Stimulated activated CD8-positive, alpha-beta memory T cell treated with anti-CD3 and anti-CD28 coated beads, Interleukin-15, amount 100 ng/mL, for 24 hours (primary cell): ENCODE data around the gene GRIK5.
A peak's percentile ranks its signal among the peaks of the same experiment; 100 is the strongest.

Experiments used
- DNase-seq: peaks from one replicate; pipeline ENCODE4 v3.0.0-alpha.2; 2020; ENCODE audit warnings: low read depth

Gene GRIK5

GRCh38 chr19:42076380-42076944, 6.5 kb upstream of the GRIK5 start:
- DNase-seq = peak; percentile 10

- DNase-seq = peak; percentile 84
These were observed 5.8 kb upstream of the GRIK5 start, which contains the start of gene ZNF574 for GRCh38 chr19:42075616-42076379. TSS of gene ZNF574 (plus strand) at chr19:42076166. CDS start at chr19:42078607, 2,441 bp downstream.

GRCh38 chr19:42075364-42075615, 5.3 kb upstream of the GRIK5 start:
- DNase-seq = no peak

- DNase-seq = no peak
These were observed 4.7 kb upstream of the GRIK5 start for GRCh38 chr19:42074513-42075363.

GRCh38 chr19:42071247-42071646, 1.2 kb upstream of the GRIK5 start:
- DNase-seq = no peak

- DNase-seq = no peak
These were observed 1.0 kb downstream of the GRIK5 start for GRCh38 chr19:42068756-42069571.

- no peak for DNase-seq
These were observed 1.6 kb downstream of the GRIK5 start for GRCh38 chr19:42068361-42068755.

GRCh38 chr19:42067315-42067888, 2.6 kb downstream of the GRIK5 start:
- DNase-seq = no peak

GRCh38 chr19:42066075-42066754, 3.8 kb downstream of the GRIK5 start:
- no peak for DNase-seq

- DNase-seq = no peak
These were observed 4.5 kb downstream of the GRIK5 start for GRCh38 chr19:42065511-42065910.

- DNase-seq = no peak
These were observed 5.0 kb downstream of the GRIK5 start for GRCh38 chr19:42065051-42065450.

- no peak for DNase-seq
These were observed 5.6 kb downstream of the GRIK5 start for GRCh38 chr19:42064432-42064831.

- DNase-seq = no peak
These were observed 7.6 kb downstream of the GRIK5 start for GRCh38 chr19:42062381-42062780.

GRCh38 chr19:42060117-42060516, 9.9 kb downstream of the GRIK5 start:
- DNase-seq = no peak

GRCh38 chr19:42059196-42059595, 10.8 kb downstream of the GRIK5 start:
- DNase-seq = no peak

- DNase-seq = no peak
These were observed 12.2 kb downstream of the GRIK5 start for GRCh38 chr19:42057846-42058245.

GRCh38 chr19:42054205-42054604, 15.8 kb downstream of the GRIK5 start:
- DNase-seq = no peak

- no peak for DNase-seq
These were observed 16.7 kb downstream of the GRIK5 start for GRCh38 chr19:42053037-42053935.

- no peak for DNase-seq
These were observed 17.7 kb downstream of the GRIK5 start for GRCh38 chr19:42052241-42052863.
